HepG2 (cell line): ENCODE data around the gene GOLGA8S. TPM values are rescaled to one million over a fixed set of nuclear protein-coding genes. Genes with fewer than 3 reads are reported as not detected.
"Not testable (repeated sequence)": the region's sequence is repeated elsewhere in the genome, so short reads cannot be mapped to it uniquely, and the experiment has no call there.

Experiments used
- ATAC-seq: fragments of 200-7000 bp; cut with Tn5 transposase; 3 replicates; pipeline ENCODE4 v1.9.1; 2020; ENCODE audit warnings: mild to moderate bottlenecking, moderate library complexity
- BruUV-seq: library from RNA; stranded (reverse); fragments of 400-500 nt; replicated peaks from 2 replicates; lab custom pipeline; 2021; lab: Mats Ljungman, UMichigan
- CTCF ChIA-PET: fragments of 300-600 bp; formaldehyde crosslinking; extraction: SDS; loops from one replicate; lab custom pipeline; 2021; ENCODE audit warnings: low total read pairs, inconsistent platforms, low intra/inter-chr PET ratio; lab: Yijun Ruan, JAX
- POLR2A ChIA-PET: fragments of 350-600 bp; sonication (Branson Sonifier 250); formaldehyde crosslinking; loops from one replicate; lab custom pipeline; 2020; ENCODE audit warnings: antibody characterized with exemption, inconsistent platforms; lab: Yijun Ruan, JAX
- DNase-seq: peaks from one replicate; pipeline ENCODE4 v3.0.0-alpha.2; 2015; ENCODE audit warnings: low spot score
- FAIRE-seq: peaks from 3 replicates; lab custom pipeline; 2011; peaks lifted over from hg19 to GRCh38; lab: Jason Lieb, UNC
- H2AFZ ChIP-seq: one replicate; pipeline ENCODE4 v1.6.1; 2011; ENCODE audit warnings: low read length, inconsistent platforms
- H3K27ac ChIP-seq: fragments of 300-600 bp; 3 replicates; pipeline ENCODE4 v1.8.0; 2011; ENCODE audit warnings: mixed run types, mild to moderate bottlenecking, mixed read lengths, low read length, inconsistent platforms; ENCODE audit not compliant: insufficient read depth; ENCODE audit errors: extremely low read length
- H3K27me3 ChIP-seq, 2 experiments: fragments of 200-600 bp in 1 of 2; 2 replicates in 1 of 2; 3 replicates in 1 of 2; pipeline versions ENCODE4 v1.6.0 to v1.8.0; 2011; ENCODE audit warnings: low read length in 2 of 2, mild to moderate bottlenecking in 2 of 2, moderate library complexity in 2 of 2, inconsistent platforms in 1 of 2; ENCODE audit not compliant: insufficient read depth in 2 of 2, control insufficient read depth in 1 of 2
- H3K36me3 ChIP-seq, 2 experiments: fragments of 200-600 bp in 1 of 2; replicated peaks in 1 of 2; 2 replicates in 1 of 2; 3 replicates in 1 of 2; pipeline versions ENCODE4 v1.5.1 to v1.8.0; 2011; ENCODE audit warnings: low read length in 2 of 2, inconsistent platforms in 1 of 2; ENCODE audit not compliant: insufficient read depth in 2 of 2, control insufficient read depth in 1 of 2
- H3K4me1 ChIP-seq: 2 replicates; pipeline ENCODE4 v1.5.1; 2012; ENCODE audit warnings: low read length, inconsistent platforms; ENCODE audit not compliant: insufficient read depth
- H3K4me2 ChIP-seq: 2 replicates; pipeline ENCODE4 v1.6.0; 2011; ENCODE audit warnings: low read depth, low read length, inconsistent platforms
- H3K4me3 ChIP-seq, 3 experiments: fragments of 200-600 bp in 1 of 3; sonication (generic), shearing (Covaris generic) in 1 of 3; replicated peaks in 1 of 3; 2 replicates each; pipeline ENCODE4 v1.5.1; 2011 to 2016; ENCODE audit warnings: low read length in 3 of 3, inconsistent platforms in 2 of 3, low read depth in 2 of 3, mild to moderate bottlenecking in 2 of 3, control low read depth in 1 of 3, mixed read lengths in 1 of 3; ENCODE audit not compliant: insufficient read depth in 1 of 3
- H3K79me2 ChIP-seq: one replicate; pipeline ENCODE4 v1.6.1; 2011; ENCODE audit warnings: low read length, inconsistent platforms; ENCODE audit not compliant: insufficient read depth
- H3K9ac ChIP-seq: 2 replicates; pipeline ENCODE4 v1.6.0; 2011; ENCODE audit warnings: mild to moderate bottlenecking, low read depth, low read length, inconsistent platforms; ENCODE audit not compliant: insufficient read depth
- H3K9me3 ChIP-seq: 2 replicates; pipeline ENCODE4 v1.5.1; 2012; ENCODE audit warnings: mild to moderate bottlenecking, low read length
- H4K20me1 ChIP-seq: 2 replicates; pipeline ENCODE4 v1.6.0; 2011; ENCODE audit warnings: inconsistent platforms, mild to moderate bottlenecking, low read length, moderate library complexity; ENCODE audit not compliant: insufficient read depth
- WGBS: methylation state at CpG from one replicate; pipeline ENCODE4 v1.1.6; 2017; ENCODE audit warnings: low lambda C conversion rate; 5-methylcytosine and 5-hydroxymethylcytosine counted together
- in situ Hi-C: cut with HindIII; loops from 2 replicates; pipeline ENCODE4 v1.10.0; 2017; ENCODE audit warnings: low pct_unique_long_range_greater_than_20kb; ENCODE audit not compliant: extremely low pct_ligation_motif_present
- intact Hi-C: fragments of 100-400 bp; cut with micrococcal nuclease; formaldehyde crosslinking; loops from one replicate; pipeline ENCODE4 v1.10.0; 2022; ENCODE audit not compliant: unreplicated experiment
- polyA plus RNA-seq, 8 experiments: library from polyadenylated mRNA; depleted of rRNA in 3 of 8; stranded (reverse) in 7 of 8; unstranded in 1 of 8; fragments of >200 nt; fragmentation: Illumina TruSeq in 4 of 8; extraction: Trizol in 4 of 8; gene quantifications; 2 replicates each; pipeline versions ENCODE4 v1.2.1 to v1.2.3, GENCODE V29; 2011 to 2016; ENCODE audit warnings: low read depth in 4 of 8, missing spikeins in 1 of 8, mixed read lengths in 1 of 8; ENCODE audit not compliant: insufficient read depth in 1 of 8
- total RNA-seq, 5 experiments: library from RNA; depleted of rRNA; stranded (reverse); fragments of >200 nt; fragmentation: Illumina TruSeq; extraction: Trizol; gene quantifications; 2 replicates each; pipeline ENCODE4 v1.2.3, GENCODE V29; 2016; ENCODE audit warnings: low read depth in 1 of 5

Gene GOLGA8S
- total and polyA plus RNA-seq, 2 of the 13 experiments (the other 11 are each of a cell fraction or from before 2014, with no cell fraction given) = 0.02 to 0.03 TPM

GRCh38 chr15:23374226-23374625 is 19.7 kb downstream of the GOLGA8S start:
- POLR2A ChIA-PET, H3K79me2 ChIP-seq, BruUV-seq, H2AFZ ChIP-seq, H3K9ac ChIP-seq, H3K27ac ChIP-seq, H3K4me2 ChIP-seq, CTCF ChIA-PET, DNase-seq, FAIRE-seq, in situ Hi-C loops, ATAC-seq, H3K36me3 ChIP-seq, H3K4me1 ChIP-seq, H3K27me3 ChIP-seq, H3K4me3 ChIP-seq, intact Hi-C loops, H4K20me1 ChIP-seq, H3K9me3 ChIP-seq: not testable (repeated sequence)
- 33% methylated on average over 11 of the region's 11 CpGs for WGBS

GRCh38 chr15:23378946-23379345 is 24.4 kb downstream of the GOLGA8S start:
- FAIRE-seq, H3K9me3 ChIP-seq, H3K27me3 ChIP-seq, CTCF ChIA-PET, H3K79me2 ChIP-seq, H2AFZ ChIP-seq, intact Hi-C loops, BruUV-seq, H3K36me3 ChIP-seq, H3K4me3 ChIP-seq, H3K4me1 ChIP-seq, H3K27ac ChIP-seq, DNase-seq, POLR2A ChIA-PET, H3K4me2 ChIP-seq, in situ Hi-C loops, H3K9ac ChIP-seq, H4K20me1 ChIP-seq, ATAC-seq: not testable (repeated sequence)
- 62% methylated on average over 12 of the region's 13 CpGs for WGBS

- H3K79me2 ChIP-seq, H4K20me1 ChIP-seq, FAIRE-seq, in situ Hi-C loops, H3K4me1 ChIP-seq, ATAC-seq, H3K9me3 ChIP-seq, BruUV-seq, H3K27ac ChIP-seq, H3K27me3 ChIP-seq, H3K4me2 ChIP-seq, H3K4me3 ChIP-seq, H3K9ac ChIP-seq, CTCF ChIA-PET, DNase-seq, intact Hi-C loops, H3K36me3 ChIP-seq, H2AFZ ChIP-seq, POLR2A ChIA-PET: not testable (repeated sequence)
- WGBS = 14% methylated on average over 2 of the region's 4 CpGs
Measured at GRCh38 chr15:23380700-23381099, 26.2 kb downstream of the GOLGA8S start.

GRCh38 chr15:23381192-23381591 is 26.6 kb downstream of the GOLGA8S start:
- H3K79me2 ChIP-seq, BruUV-seq, in situ Hi-C loops, H3K27me3 ChIP-seq, H3K4me1 ChIP-seq, H3K4me2 ChIP-seq, intact Hi-C loops, DNase-seq, H3K4me3 ChIP-seq, H3K27ac ChIP-seq, H3K9ac ChIP-seq, POLR2A ChIA-PET, FAIRE-seq, H3K9me3 ChIP-seq, CTCF ChIA-PET, H4K20me1 ChIP-seq, H2AFZ ChIP-seq, H3K36me3 ChIP-seq, ATAC-seq: not testable (repeated sequence)
- WGBS = 0% methylated on average over 1 of the region's 7 CpGs
